KOPT-K1 (cell line): ENCODE measurements around the gene CARMIL1.
"Not testable (repeated sequence)": the region's sequence is repeated elsewhere in the genome, so short reads cannot be mapped to it uniquely, and the experiment has no call there.

ENCODE experiments used
- H3K27ac ChIP-seq: fragments of 200-600 bp; sonication (generic); 2 replicates; pipeline ENCODE4 v1.5.1; 2016; ENCODE audit warnings: antibody characterized with exemption, mild to moderate bottlenecking, low read depth, low read length; ENCODE audit not compliant: poor library complexity, severe bottlenecking
- H3K36me3 ChIP-seq: fragments of 200-600 bp; sonication (generic); 2 replicates; pipeline ENCODE4 v1.5.1; 2017; ENCODE audit warnings: antibody characterized with exemption, mild to moderate bottlenecking, low read length, moderate library complexity; ENCODE audit not compliant: insufficient read depth
- H3K9me3 ChIP-seq: fragments of 200-600 bp; sonication (generic); 2 replicates; pipeline ENCODE4 v1.5.1; 2017; ENCODE audit warnings: antibody characterized with exemption, low read length, mild to moderate bottlenecking; ENCODE audit not compliant: insufficient read depth, poor library complexity, severe bottlenecking

Gene CARMIL1

DNA sequence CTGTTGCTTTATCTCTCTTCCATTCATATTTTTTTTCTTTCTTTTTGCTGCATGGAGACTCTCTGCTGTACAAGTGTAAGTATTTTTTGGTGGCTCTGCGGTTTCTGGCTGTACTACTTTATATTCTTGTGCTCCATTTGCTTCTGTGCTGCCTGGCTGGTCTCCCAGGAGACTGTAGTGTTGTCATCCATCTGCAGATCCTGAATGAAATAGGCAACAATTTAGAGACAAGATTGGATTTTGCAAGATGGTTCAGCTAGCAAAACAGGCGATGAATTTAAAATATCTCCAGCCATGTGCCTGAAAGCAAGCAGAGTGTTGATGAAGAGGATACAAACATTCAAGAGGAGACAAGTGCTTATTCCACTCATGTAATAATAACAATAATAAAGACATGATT lies 297.7 kb downstream of the CARMIL1 start:
- Histone ChIP-seq H3K27ac (no peak overlapping the region), H3K36me3 (no peaks in the 10 kb centered on the region), H3K9me3 (no peaks in the 10 kb centered on the region)

DNA sequence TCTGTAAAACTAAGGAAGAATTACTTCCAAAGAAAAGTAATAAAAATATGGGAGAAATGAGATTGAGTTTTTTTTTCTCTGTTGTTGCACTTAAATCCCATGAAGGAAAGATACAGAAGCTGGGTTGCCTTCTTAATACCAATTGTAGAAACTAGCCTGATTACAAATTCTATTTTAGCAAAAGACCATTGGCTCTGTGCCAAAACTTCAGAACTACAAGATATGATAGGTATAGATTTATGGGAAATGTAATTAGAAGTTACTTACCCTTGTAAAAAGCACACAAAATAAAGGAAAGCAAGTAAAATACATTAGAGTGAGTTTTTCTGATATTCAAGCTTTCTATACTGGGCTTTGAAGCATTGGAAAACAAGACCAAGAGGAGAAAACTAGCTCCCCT lies 299.4 kb downstream of the CARMIL1 start:
- Histone ChIP-seq H3K9me3 (no peaks in the 10 kb centered on the region), H3K27ac (no peak overlapping the region), H3K36me3 (no peaks in the 10 kb centered on the region)

DNA sequence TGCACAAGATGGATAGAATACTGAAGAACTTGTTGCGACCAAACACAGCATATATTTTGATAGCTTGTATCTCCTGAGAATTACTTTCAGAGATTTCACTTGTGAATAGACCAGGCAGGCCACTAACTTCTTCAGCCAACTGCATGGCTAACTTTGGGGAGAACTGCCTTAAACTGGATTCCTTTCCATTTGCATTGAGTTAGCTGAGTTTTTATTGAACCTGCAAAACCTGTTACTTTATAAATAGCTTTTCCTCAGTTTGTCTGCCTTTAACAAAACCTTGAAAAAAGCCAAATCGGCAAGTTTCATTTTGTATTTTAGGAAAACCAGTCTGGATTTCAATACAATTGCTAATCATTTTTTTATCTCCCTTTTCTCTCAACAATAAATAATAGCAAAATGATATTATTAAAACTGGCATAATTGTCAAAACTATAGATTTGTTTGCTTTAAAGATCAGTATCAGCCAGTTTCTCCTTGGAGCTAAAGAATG lies 300.3 kb downstream of the CARMIL1 start:
- Histone ChIP-seq H3K36me3 (no peaks in the 10 kb centered on the region), H3K27ac (peak overlapping the region; percentile 44), H3K9me3 (no peaks in the 10 kb centered on the region)

DNA sequence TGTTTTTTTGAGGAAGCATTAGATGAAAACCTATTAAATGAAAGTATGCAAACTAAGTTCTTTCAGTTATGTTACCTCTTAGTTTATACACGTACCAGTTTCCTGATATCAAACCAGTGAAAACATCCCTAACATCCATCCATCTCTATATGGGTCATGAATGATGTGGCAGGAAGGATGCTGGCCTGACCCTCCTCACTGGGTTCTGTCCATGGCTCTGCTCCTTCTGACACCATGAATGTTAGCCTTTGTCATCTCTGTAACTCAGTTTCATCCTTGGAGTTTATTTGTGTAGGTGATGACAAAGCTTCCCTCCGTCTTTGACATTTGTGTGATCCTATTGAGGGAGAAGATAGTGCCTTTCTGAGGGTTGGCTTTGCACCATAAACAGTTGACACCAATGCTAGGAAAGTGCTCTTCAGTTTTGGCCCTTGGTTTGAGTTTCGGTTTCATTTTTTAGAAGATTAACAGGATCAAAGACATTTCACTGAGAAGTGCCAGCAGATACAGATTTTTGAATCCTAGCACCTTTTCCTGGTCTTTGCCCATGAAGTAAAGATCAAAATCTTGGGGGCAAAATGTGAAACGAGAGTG lies 300.8 kb downstream of the CARMIL1 start:
- Histone ChIP-seq H3K36me3 (no peaks in the 10 kb centered on the region), H3K9me3 (no peaks in the 10 kb centered on the region), H3K27ac (peak overlapping the region; percentile 44)

DNA sequence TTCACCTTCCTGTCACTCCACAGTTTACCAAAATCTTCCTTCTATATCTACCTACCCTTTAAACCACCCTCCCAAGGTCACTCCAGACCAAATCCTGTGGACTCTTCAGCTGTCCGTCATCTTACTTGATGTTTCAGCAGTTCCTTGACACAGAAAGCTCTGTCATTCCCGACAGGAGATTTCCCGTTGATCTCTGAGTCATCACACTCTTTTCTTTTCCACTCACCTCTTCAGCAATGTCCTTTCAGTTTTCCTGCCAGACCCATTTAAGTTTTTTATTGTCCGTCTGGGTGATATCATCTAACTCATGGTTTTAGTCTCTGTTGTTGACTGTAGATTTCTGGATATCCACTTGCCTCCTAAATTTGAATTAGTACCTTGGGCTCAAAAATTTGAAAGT lies 302.9 kb downstream of the CARMIL1 start:
- Histone ChIP-seq H3K36me3 (no peaks in the 10 kb centered on the region), H3K27ac (no peak overlapping the region), H3K9me3 (no peaks in the 10 kb centered on the region)

DNA sequence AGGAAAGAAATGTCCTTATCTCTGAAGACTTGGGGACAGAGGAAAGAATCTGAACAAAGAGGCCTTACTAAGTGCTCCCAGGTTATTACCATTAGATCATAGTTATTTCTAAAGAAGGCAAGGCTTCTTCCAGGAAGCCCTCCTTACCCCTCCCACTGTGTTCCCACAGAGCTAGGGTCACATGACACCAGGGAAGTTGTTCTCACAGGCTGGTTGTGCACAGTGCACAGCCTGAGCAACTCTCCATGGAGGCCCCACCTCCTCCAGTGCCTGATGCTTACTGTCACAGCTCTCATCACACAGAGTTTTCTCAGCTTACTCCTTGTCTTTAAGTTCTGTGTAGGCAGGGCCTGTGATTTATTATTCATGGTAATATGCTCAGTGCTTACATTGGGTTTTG lies 303.9 kb downstream of the CARMIL1 start:
- H3K36me3 ChIP-seq: no peaks in the 10 kb centered on the region
- H3K9me3 ChIP-seq: no peaks in the 10 kb centered on the region
- H3K27ac ChIP-seq: no peak overlapping the region

DNA sequence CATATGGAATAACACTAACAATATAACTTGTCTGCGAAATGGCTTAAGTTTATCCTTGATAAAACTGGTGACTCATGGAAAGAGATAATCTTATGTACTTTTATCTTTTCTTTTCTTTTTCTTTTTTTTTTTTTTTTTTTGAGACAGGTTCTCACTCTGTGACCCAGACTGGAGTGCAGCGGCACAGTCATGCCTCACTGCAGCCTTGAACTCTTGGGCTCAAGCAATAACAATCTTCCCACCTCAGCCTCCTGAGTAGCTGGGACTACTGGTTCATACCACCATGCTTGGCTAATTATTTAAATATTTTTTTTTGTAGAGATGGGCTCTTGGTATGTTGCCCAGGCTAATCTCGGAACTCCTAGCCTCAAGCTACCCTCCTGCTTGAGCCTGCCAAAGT lies 304.7 kb downstream of the CARMIL1 start:
- Histone ChIP-seq H3K9me3 (no peaks in the 10 kb centered on the region), H3K27ac (no peak overlapping the region), H3K36me3 (no peaks in the 10 kb centered on the region)

DNA sequence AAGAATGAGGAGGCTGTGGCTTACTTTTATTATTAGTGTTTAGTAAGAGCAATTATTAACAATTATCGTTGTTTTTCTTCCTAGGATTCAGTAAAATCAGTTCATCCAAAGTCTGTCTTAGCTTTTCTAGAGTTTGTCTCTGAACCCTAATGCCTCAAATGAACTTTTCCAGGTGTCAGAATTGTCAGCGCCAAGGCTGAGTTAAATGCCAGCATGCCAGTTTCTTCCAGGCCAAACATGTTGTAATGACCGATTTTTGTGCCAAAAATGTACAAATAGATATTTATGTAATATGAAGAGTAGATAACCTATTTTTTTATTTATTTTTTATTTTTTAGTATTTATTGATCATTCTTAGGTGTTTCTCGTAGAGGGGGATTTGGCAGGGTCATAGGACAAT lies 306.1 kb downstream of the CARMIL1 start:
- no peak overlapping the region for H3K27ac ChIP-seq
- H3K9me3 ChIP-seq: no peaks in the 10 kb centered on the region
- no peaks in the 10 kb centered on the region for H3K36me3 ChIP-seq

DNA sequence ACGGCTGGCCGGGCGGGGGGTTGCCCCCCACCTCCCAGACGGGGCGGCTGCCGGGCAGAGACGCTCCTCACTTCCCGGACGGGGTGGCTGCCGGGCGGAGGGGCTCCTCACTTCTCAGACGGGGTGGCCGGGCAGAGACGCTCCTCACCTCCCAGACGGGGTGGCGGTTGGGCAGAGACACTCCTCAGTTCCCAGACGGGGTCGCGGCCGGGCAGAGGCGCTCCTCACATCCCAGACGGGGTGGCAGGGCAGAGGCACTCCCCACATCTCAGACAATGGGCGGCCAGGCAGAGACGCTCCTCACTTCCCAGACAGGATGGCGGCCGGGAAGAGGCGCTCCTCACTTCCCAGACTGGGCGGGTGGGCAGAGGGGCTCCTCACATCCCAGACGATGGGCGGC lies 306.9 kb downstream of the CARMIL1 start:
- not testable (repeated sequence) for H3K9me3 ChIP-seq, H3K27ac ChIP-seq, H3K36me3 ChIP-seq

DNA sequence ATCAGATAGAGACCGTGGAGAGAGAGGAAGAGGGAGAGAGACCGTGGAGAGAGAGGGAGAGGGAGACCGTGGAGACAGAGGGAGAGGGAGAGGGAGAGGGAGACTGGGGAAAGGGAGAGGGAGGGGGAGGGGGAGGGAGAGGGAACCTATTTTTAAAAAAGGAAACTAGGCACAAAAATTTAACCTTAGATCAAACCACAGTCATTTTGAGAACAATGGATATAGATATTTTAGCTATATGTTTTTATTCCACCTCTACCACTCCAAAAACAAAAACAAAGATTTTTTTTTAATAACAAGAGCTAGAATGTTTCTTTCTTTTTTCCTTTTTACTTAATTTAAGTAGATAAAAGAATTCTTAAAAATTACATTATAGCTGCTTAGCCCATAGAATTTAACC lies 307.8 kb downstream of the CARMIL1 start:
- Histone ChIP-seq H3K9me3 (no peaks in the 10 kb centered on the region), H3K27ac (no peak overlapping the region), H3K36me3 (no peaks in the 10 kb centered on the region)

DNA sequence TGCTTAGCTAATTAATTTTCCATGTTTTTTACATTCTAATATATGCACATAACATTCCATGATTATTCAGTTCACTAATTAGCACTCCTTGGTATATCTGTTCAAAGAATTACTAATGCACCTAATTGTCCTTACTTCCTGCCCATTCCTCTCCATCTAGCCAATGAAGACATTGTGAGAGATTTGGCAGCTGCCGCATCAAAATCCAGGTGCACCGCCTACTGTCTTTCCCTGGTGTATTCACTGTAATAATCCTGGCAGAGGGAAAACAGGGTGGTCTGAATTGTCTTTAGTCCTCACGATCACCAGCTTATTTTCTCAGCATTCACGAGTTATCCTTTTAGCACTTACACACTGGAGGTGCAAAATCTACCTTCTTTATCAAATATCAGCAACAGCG lies 311.8 kb downstream of the CARMIL1 start:
- no peaks in the 10 kb centered on the region for H3K36me3 ChIP-seq
- no peak overlapping the region for H3K27ac ChIP-seq
- no peaks in the 10 kb centered on the region for H3K9me3 ChIP-seq

DNA sequence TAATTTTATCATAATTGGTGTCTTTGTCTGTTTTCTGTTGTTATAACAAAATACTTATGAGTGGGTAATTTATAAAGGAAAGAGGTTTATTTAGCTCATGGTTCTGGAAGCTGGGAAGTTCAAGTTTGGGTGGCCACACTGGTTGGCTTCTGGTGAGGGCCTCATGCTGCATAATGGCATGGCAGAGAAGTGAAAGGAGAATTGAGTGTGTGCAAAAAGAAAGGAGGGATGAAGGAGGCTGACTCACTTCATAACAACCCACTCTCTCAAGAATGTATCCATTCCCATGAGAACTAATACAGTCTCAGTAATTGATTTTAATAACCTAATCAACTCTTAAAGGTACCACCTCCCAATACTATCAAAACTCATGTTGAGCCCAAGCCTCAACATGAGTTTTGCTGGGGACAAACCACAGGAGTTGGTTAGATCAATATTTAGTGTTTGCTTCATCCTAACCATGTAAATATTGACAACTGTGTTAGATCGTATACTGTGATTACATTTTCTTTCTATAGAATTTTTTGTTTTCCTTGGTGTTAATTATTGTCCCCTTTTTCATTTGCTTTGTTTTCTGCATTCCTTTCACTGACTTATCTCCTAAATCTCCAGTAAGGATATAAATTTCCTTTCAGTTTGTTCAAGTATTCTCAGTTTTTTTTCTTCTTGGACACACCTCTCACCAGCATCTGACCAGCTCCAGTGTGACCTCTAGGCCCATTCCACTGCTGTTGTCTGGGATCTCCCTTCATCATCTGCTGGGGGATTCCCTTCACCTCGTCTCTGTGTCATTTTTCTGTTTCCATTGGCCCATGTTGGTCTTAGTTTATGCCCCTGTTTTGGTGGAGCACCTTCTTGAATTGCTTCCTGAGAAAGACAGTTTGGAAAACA lies 318.0 kb downstream of the CARMIL1 start:
- Histone ChIP-seq H3K27ac (no peak overlapping the region), H3K36me3 (no peaks in the 10 kb centered on the region), H3K9me3 (no peaks in the 10 kb centered on the region)

DNA sequence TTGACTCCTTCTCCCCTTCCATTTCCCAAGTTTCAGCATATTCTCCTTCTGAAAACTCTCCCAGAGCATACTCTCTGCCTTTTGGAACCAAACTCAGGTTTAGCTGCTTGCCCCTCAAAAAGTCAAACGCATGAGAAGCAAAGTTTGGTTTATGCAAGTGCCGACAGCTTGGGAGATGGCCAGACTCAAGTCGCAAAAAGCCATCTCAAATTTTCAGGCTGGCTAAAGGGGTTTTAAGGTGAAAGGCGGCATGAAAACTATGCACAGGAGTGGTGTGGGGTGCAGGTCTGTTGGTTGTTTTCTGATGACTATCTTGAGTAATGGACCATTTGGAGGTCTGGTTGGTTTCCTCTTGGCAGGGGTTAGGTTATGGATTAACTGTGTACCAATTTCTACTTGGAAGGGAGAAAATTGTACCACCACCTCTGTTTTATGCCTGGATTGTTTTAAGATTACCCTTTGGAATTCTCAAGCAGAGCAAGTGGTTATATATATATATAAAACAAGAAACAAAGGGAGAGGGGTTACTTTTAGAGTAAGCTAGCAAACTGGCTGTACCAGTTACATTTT lies 320.4 kb downstream of the CARMIL1 start:
- no peak overlapping the region for H3K27ac ChIP-seq
- H3K36me3 ChIP-seq: no peaks in the 10 kb centered on the region
- no peaks in the 10 kb centered on the region for H3K9me3 ChIP-seq

DNA sequence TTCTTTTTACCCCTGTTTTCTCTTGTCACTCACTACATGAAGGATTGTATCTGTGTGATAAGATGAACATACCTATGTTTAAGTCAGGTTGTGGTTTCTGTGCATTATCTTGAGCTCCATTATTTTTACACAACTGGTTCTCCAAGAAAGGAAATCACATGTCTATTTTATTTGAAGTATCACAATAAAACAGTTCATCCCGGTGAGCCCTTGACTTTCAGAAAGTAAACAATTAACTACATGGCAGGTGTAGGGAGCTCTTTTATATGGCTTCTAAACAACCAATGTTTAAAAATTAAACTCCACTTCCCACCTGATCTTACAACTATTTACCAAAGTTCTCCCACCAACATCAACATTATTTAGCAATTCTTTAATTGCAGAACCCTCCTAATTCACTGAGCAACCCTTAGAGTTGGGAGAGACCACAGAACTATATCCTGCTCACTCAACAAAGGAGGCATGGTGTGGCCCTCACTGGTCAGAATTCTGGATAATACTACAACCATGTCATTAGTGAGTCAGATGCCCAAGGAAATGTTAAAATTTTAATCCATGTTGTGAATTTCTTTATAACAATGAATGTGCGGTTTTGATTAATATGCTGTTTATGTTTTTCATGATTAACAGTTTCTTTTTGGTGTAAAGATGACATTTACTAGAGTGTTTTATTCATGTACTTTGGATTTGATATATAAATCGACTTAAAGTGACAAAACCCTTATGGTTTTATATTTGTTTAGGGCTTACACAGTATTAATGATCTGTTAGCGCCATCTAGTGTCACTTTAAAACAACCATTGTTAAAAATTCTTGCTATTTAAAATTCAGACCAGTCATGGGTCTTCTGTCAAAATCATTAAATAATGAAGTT lies 322.9 kb downstream of the CARMIL1 start:
- Histone ChIP-seq H3K36me3 (no peaks in the 10 kb centered on the region), H3K9me3 (no peaks in the 10 kb centered on the region), H3K27ac (no peak overlapping the region)

DNA sequence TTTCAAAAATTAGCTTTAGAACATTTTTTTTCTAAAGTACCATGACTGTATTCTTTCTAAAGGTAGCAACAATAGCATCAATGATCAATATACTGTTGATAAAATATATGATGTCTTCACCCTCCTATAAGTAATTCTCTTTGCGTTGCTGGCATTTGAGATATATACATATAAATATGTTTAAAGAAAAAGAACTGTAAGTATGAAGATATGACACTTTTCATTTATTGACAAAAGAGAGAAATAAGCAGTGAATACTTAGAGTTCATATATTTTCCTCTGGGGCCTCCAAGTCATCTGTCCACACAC lies 323.5 kb downstream of the CARMIL1 start:
- Histone ChIP-seq H3K36me3 (no peaks in the 10 kb centered on the region), H3K9me3 (no peaks in the 10 kb centered on the region), H3K27ac (no peak overlapping the region)
